HepG2 (cell line): ENCODE data around the gene GAL3ST2. TPM values are rescaled to one million over a fixed set of nuclear protein-coding genes. Genes with fewer than 3 reads are reported as not detected.
A peak's percentile ranks its signal among the peaks of the same experiment; 100 is the strongest.

Experiments used
- ELF3 ChIP-seq: IDR thresholded peaks from 2 replicates; pipeline ENCODE4 v1.6.1; 2016; ENCODE audit warnings: missing genetic modification reagents, missing compliant biosample characterization
- FOXP1 ChIP-seq, 2 experiments: fragments of 450-650 bp in 1 of 2; IDR thresholded peaks; 2 replicates each; pipeline ENCODE4 v1.6.1; 2017 to 2018; ENCODE audit warnings: antibody characterized with exemption in 1 of 2
- KLF11 ChIP-seq: IDR thresholded peaks from 2 replicates; pipeline ENCODE4 v1.6.1; 2016; ENCODE audit warnings: missing compliant biosample characterization
- MIER3 ChIP-seq: IDR thresholded peaks from 2 replicates; pipeline ENCODE4 v1.6.1; 2016; ENCODE audit warnings: missing compliant biosample characterization, borderline replicate concordance
- RELA ChIP-seq: sonication (generic); formaldehyde crosslinking; IDR thresholded peaks from 2 replicates; pipeline ENCODE4 v1.4.0; 2020; ENCODE audit warnings: missing genetic modification reagents
- SMAD9 ChIP-seq: sonication (generic); formaldehyde crosslinking; IDR thresholded peaks from 2 replicates; pipeline ENCODE4 v1.5.1; 2020; ENCODE audit warnings: mild to moderate bottlenecking, missing genetic modification reagents
- SNRNP70 ChIP-seq: fragments of 200-400 bp; formaldehyde crosslinking; IDR thresholded peaks from 2 replicates; pipeline ENCODE4 v1.6.1; 2017; ENCODE audit warnings: mild to moderate bottlenecking, low read depth, low read length, moderate library complexity
- ZFP41 ChIP-seq: sonication (generic); formaldehyde crosslinking; IDR thresholded peaks from 2 replicates; pipeline ENCODE4 v1.4.0; 2020; ENCODE audit warnings: mild to moderate bottlenecking, missing genetic modification reagents, borderline replicate concordance
- ZNF180 ChIP-seq: sonication (generic); formaldehyde crosslinking; IDR thresholded peaks from 2 replicates; pipeline ENCODE4 v1.4.0; 2020; ENCODE audit warnings: low read depth, missing genetic modification reagents, borderline replicate concordance
- ZNF562 ChIP-seq: sonication (generic); formaldehyde crosslinking; IDR thresholded peaks from 2 replicates; pipeline ENCODE4 v1.8.0; 2022; ENCODE audit warnings: missing genetic modification reagents, borderline replicate concordance
- ZNF790 ChIP-seq: sonication (generic); formaldehyde crosslinking; IDR thresholded peaks from 2 replicates; pipeline ENCODE4 v1.8.0; 2022; ENCODE audit warnings: missing genetic modification reagents, mild to moderate bottlenecking, borderline replicate concordance
- polyA plus RNA-seq, 8 experiments: library from polyadenylated mRNA; depleted of rRNA in 3 of 8; stranded (reverse) in 7 of 8; unstranded in 1 of 8; fragments of >200 nt; fragmentation: Illumina TruSeq in 4 of 8; extraction: Trizol in 4 of 8; gene quantifications; 2 replicates each; pipeline versions ENCODE4 v1.2.1 to v1.2.3, GENCODE V29; 2011 to 2016; ENCODE audit warnings: low read depth in 4 of 8, missing spikeins in 1 of 8, mixed read lengths in 1 of 8; ENCODE audit not compliant: insufficient read depth in 1 of 8
- total RNA-seq, 5 experiments: library from RNA; depleted of rRNA; stranded (reverse); fragments of >200 nt; fragmentation: Illumina TruSeq; extraction: Trizol; gene quantifications; 2 replicates each; pipeline ENCODE4 v1.2.3, GENCODE V29; 2016; ENCODE audit warnings: low read depth in 1 of 5
- TF ChIP-seq, protein P1 (sequence below): IDR thresholded peaks from 2 replicates; pipeline ENCODE4 v1.6.1; 2012; ENCODE audit warnings: low read depth, low read length, improper control_type of control experiment
- TF ChIP-seq, protein P2 (sequence below): sonication (generic); formaldehyde crosslinking; IDR thresholded peaks from 2 replicates; pipeline ENCODE4 v1.4.0; 2020; ENCODE audit warnings: mild to moderate bottlenecking, missing genetic modification reagents
- TF ChIP-seq, protein P3 (sequence below): fragments of 450-650 bp; IDR thresholded peaks from 2 replicates; pipeline ENCODE4 v1.6.1; 2017; ENCODE audit warnings: mild to moderate bottlenecking
- TF ChIP-seq, protein P4 (sequence below): sonication (generic); formaldehyde crosslinking; IDR thresholded peaks from 2 replicates; pipeline ENCODE4 v1.5.0; 2020; ENCODE audit warnings: mild to moderate bottlenecking, missing genetic modification reagents, borderline replicate concordance
- TF ChIP-seq, protein P5 (sequence below): sonication (generic); formaldehyde crosslinking; IDR thresholded peaks from 2 replicates; pipeline ENCODE4 v1.4.0; 2020; ENCODE audit warnings: missing genetic modification reagents; ENCODE audit errors: not compliant biosample characterization

Gene GAL3ST2
- total and polyA plus RNA-seq, 2 of the 13 experiments (the other 11 are each of a cell fraction or from before 2014, with no cell fraction given), result 0.17 to 0.20 TPM

DNA sequence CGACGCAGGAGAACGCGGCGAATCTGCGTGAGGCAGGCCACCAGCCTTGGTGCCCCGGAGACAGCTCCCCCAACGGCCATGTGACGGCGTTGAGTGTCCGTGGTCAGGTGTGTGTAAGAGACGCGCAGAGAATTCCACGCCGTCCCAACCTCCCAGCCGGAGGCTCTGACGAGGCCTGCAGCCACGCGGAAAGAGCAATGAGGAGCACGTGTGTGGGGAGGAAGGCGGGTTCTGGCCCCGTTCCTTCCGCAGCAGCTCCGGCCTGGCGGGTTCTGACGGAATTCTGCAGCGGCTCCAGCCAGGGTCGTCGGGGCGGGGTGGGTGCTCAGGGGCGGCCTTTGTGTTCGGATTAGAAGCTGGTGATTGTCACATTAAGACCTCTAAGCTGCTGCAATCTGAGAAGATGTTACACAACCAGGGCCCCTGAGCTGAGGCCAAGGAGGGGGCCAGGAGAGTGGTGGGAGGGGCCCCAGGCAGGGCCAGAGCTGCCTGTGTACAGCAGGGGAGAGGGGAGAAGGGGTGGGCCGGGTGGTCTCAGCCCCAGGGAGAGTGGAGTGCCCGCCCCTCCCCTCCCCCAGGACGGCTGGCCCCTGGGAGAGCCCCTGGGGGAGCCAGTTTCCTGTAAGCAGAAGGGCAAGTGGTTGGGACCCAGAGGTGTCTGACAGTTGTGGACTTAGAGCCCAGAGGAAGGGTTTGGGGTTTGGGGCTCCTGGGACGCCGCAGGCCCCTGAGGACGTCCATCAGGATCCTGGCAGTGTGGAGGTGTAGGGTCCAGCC is 5.1 kb upstream of the GAL3ST2 start (continued):
- TF ChIP-seq, protein P1, sequence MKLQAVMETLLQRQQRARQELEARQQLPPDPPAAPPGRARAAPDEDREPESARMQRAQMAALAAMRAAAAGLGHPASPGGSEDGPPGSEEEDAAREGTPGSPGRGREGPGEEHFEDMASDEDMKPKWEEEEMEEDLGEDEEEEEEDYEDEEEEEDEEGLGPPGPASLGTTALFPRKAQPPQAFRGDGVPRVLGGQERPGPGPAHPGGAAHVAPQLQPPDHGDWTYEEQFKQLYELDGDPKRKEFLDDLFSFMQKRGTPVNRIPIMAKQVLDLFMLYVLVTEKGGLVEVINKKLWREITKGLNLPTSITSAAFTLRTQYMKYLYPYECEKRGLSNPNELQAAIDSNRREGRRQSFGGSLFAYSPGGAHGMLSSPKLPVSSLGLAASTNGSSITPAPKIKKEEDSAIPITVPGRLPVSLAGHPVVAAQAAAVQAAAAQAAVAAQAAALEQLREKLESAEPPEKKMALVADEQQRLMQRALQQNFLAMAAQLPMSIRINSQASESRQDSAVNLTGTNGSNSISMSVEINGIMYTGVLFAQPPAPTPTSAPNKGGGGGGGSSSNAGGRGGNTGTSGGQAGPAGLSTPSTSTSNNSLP, result no peak
- TF ChIP-seq ZNF562 (CRISPR knock-in tag) (no peak; the same call in 1 of the 2 replicates), SMAD9 (CRISPR knock-in tag) (no peak), KLF11 (CRISPR knock-in tag) (no peak), FOXP1 (IDR thresholded peaks at IDR 0.05) (no peak), FOXP1 (CRISPR knock-in tag; IDR thresholded peaks at IDR 0.05) (0 out of 2 replicates have a peak, but pooled peaks have one; percentile 22), ZNF180 (no peak), ZFP41 (CRISPR knock-in tag) (peak; percentile 94; the same call in 1 of the 2 replicates), MIER3 (CRISPR knock-in tag) (0 out of 2 replicates have a peak, but pooled peaks have one; percentile 49), ELF3 (CRISPR knock-in tag) (peak; percentile 67; the same call in 1 of the 2 replicates), ZNF790 (peak; percentile 77; the same call in 1 of the 2 replicates), RELA (CRISPR knock-in tag) (0 out of 2 replicates have a peak, but pooled peaks have one; percentile 19), SNRNP70 (no peak)
- TF ChIP-seq, protein P2, sequence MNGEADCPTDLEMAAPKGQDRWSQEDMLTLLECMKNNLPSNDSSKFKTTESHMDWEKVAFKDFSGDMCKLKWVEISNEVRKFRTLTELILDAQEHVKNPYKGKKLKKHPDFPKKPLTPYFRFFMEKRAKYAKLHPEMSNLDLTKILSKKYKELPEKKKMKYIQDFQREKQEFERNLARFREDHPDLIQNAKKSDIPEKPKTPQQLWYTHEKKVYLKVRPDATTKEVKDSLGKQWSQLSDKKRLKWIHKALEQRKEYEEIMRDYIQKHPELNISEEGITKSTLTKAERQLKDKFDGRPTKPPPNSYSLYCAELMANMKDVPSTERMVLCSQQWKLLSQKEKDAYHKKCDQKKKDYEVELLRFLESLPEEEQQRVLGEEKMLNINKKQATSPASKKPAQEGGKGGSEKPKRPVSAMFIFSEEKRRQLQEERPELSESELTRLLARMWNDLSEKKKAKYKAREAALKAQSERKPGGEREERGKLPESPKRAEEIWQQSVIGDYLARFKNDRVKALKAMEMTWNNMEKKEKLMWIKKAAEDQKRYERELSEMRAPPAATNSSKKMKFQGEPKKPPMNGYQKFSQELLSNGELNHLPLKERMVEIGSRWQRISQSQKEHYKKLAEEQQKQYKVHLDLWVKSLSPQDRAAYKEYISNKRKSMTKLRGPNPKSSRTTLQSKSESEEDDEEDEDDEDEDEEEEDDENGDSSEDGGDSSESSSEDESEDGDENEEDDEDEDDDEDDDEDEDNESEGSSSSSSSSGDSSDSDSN (CRISPR knock-in tag), result no peak; the same call in 1 of the 2 replicates
- TF ChIP-seq, protein P3, sequence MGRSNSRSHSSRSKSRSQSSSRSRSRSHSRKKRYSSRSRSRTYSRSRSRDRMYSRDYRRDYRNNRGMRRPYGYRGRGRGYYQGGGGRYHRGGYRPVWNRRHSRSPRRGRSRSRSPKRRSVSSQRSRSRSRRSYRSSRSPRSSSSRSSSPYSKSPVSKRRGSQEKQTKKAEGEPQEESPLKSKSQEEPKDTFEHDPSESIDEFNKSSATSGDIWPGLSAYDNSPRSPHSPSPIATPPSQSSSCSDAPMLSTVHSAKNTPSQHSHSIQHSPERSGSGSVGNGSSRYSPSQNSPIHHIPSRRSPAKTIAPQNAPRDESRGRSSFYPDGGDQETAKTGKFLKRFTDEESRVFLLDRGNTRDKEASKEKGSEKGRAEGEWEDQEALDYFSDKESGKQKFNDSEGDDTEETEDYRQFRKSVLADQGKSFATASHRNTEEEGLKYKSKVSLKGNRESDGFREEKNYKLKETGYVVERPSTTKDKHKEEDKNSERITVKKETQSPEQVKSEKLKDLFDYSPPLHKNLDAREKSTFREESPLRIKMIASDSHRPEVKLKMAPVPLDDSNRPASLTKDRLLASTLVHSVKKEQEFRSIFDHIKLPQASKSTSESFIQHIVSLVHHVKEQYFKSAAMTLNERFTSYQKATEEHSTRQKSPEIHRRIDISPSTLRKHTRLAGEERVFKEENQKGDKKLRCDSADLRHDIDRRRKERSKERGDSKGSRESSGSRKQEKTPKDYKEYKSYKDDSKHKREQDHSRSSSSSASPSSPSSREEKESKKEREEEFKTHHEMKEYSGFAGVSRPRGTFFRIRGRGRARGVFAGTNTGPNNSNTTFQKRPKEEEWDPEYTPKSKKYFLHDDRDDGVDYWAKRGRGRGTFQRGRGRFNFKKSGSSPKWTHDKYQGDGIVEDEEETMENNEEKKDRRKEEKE, result no peak
- TF ChIP-seq, protein P4, sequence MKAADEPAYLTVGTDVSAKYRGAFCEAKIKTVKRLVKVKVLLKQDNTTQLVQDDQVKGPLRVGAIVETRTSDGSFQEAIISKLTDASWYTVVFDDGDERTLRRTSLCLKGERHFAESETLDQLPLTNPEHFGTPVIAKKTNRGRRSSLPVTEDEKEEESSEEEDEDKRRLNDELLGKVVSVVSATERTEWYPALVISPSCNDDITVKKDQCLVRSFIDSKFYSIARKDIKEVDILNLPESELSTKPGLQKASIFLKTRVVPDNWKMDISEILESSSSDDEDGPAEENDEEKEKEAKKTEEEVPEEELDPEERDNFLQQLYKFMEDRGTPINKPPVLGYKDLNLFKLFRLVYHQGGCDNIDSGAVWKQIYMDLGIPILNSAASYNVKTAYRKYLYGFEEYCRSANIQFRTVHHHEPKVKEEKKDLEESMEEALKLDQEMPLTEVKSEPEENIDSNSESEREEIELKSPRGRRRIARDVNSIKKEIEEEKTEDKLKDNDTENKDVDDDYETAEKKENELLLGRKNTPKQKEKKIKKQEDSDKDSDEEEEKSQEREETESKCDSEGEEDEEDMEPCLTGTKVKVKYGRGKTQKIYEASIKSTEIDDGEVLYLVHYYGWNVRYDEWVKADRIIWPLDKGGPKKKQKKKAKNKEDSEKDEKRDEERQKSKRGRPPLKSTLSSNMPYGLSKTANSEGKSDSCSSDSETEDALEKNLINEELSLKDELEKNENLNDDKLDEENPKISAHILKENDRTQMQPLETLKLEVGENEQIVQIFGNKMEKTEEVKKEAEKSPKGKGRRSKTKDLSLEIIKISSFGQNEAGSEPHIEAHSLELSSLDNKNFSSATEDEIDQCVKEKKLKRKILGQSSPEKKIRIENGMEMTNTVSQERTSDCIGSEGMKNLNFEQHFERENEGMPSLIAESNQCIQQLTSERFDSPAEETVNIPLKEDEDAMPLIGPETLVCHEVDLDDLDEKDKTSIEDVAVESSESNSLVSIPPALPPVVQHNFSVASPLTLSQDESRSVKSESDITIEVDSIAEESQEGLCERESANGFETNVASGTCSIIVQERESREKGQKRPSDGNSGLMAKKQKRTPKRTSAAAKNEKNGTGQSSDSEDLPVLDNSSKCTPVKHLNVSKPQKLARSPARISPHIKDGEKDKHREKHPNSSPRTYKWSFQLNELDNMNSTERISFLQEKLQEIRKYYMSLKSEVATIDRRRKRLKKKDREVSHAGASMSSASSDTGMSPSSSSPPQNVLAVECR (CRISPR knock-in tag), result peak; percentile 66; the same call in 1 of the 2 replicates
- TF ChIP-seq, protein P5, sequence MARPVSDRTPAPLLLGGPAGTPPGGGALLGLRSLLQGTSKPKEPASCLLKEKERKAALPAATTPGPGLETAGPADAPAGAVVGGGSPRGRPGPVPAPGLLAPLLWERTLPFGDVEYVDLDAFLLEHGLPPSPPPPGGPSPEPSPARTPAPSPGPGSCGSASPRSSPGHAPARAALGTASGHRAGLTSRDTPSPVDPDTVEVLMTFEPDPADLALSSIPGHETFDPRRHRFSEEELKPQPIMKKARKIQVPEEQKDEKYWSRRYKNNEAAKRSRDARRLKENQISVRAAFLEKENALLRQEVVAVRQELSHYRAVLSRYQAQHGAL, result no peak
